Measurements from ENCODE around the gene MYOCD.

MYOCD gene

GRCh38 chr17:12721581-12721980 is 55.9 kb downstream of the MYOCD start:
- DNase-seq, result no peak

GRCh38 chr17:12722282-12722681 is 56.6 kb downstream of the MYOCD start:
- no peak for DNase-seq

DNA sequence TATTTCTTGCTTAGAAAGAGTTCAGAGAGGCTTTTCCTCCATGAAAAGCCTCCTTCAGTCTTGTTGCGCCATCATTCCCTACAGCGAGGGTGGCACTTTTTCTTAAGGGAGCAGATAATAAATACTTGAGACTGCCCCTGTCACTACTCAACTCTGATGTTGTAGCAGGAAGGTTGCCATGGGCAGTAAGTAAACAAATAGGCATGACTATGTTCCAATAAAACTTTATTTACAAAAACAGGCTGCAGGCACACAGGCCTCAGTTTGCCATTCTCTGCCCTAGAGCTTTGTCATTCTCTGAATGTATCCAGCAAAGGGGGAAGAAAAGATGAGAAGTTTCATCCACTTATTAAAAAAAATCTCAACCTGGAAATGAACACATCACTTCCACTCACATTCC is 60.4 kb downstream of the MYOCD start:
- no peak for DNase-seq

- no peak for DNase-seq
Measured at GRCh38 chr17:12727076-12727760, 61.5 kb downstream of the MYOCD start.

DNA sequence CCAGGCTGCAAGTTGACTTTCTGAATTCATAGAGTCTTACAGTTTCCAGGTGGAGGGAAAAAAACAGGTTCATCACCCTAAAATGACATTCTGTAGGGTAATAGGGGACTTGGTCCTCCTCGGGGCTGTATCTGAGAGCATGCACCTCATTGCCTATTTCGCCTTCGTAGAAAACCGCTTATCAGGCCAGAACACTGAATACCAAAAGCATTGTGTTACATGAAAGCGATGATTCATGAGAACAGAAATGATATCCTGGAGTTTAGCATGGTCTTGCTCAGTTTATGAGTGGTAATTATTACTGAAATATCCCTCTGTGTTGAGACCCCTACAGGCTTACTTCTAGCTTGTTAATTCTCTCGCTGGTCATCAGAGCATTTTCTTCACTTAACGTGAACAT is 62.2 kb downstream of the MYOCD start:
- DNase-seq, result no peak

DNA sequence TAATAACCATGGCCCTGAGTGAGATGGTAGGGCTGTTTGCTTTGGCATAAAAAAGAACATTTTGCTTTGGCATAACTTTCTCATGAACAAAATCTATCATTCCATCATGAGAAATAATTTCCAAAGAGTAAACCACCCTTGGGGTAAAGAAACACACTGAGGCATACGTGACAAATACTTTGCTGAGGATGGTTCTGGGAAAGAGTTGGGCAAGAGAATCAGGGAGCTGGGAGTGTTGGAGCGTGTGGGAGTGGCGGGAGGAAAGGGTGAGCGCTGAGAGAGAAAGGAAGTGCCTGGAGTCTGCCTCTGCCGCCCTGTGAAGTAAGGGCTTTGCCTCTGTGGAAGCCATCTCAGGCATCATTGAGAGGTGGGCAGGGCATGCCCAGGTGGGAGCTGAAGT is 63.4 kb downstream of the MYOCD start:
- no peak for DNase-seq

GRCh38 chr17:12730421-12730820 is 64.7 kb downstream of the MYOCD start:
- DNase-seq, result no peak

GRCh38 chr17:12730931-12731521 is 65.3 kb downstream of the MYOCD start:
- no peak for DNase-seq

DNA sequence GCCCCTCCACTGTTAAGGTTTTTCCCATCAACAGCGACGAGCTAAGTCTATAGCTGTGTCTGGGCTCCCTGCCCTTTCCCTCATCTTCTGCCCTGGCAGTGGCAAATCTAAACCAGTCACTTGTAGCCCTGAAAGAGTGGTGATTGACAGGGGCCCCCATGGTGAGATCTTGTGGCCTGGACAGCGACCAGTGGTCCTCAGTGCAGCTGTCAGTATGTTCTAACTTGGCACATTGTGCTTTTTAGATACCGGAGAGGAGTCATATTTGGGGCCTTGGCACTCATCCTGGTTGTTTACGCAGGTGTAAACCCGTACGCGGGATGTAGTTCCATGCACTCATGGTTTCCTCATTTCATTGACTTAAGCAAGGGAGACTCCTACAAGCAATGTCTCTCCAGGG is 66.1 kb downstream of the MYOCD start:
- DNase-seq, result no peak

DNA sequence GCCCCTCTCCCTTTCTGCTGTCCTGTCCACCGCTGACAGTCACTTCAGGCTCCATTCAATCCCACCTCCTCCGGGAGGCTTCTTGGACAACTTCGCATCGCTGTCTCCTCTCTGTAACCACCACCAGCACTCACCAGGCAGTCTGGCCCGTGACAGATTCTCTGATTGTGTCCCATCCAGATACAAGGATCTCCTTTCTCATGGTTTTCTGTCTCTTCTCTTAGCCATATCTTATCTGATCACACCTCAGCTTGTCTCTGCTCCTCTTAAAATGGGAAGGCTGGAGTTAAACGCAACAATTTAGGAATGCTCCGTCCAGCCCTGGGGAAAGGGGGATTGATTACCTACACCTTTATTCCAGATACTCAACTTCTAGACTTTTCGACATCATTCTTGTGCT is 66.7 kb downstream of the MYOCD start:
- DNase-seq, result no peak

DNA sequence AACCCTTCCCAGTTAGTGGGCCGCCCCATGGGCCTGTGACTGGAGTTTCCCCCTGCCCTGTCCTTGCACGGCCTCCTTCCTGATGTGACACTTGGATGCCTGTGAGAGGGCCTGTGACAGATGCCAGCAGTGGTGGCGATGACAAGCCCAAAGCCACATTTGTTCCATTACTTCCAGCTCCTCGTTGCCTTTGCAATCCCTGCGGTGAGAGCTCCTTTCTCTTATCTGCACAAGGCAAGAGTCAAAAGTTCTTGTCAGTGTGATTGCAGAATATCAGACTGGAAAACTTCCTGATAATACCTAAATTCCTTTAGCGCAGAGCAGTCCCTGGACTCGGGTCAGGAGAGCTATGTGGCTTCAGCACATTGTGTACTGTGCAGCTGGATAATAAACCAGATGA is 69.2 kb downstream of the MYOCD start:
- DNase-seq, result no peak

DNA sequence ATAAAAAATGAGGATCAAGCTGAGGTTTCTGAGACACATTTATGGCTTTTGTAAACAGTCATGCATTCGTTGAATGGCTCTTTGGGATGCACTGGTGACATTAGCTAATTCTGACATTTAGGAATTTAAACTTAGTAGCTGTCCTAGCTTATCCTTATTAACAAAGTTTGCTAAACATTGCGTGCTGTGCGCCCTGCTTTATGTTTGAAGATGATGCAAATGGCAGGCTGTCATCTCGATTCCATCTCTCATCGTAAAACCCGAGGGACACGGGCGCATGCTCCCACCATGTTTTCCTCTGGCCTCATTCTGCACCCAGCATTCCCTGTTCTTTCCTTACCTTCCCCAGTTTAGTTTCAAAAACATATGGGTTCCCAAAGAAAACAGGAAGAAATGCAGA is 69.8 kb downstream of the MYOCD start:
- DNase-seq, result no peak

DNA sequence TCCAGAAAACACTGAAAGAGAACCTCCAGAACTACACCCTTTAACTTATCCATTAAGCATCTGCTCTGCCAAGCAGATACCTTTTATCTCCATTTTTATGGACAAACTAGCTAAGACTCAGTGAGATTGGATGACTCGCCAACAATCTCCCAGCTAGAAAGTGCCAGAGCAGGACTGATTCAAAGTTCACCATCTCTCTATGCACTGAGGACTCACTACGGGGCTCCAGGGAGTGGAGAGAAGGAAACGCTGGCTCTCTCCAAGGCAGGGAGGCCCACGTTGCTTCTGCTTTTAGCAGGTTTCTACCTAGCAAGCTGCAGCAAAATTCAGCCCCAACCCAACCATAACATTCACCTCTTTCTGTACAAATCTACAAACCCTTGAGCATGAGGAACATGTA is 70.8 kb downstream of the MYOCD start:
- no peak for DNase-seq

DNA sequence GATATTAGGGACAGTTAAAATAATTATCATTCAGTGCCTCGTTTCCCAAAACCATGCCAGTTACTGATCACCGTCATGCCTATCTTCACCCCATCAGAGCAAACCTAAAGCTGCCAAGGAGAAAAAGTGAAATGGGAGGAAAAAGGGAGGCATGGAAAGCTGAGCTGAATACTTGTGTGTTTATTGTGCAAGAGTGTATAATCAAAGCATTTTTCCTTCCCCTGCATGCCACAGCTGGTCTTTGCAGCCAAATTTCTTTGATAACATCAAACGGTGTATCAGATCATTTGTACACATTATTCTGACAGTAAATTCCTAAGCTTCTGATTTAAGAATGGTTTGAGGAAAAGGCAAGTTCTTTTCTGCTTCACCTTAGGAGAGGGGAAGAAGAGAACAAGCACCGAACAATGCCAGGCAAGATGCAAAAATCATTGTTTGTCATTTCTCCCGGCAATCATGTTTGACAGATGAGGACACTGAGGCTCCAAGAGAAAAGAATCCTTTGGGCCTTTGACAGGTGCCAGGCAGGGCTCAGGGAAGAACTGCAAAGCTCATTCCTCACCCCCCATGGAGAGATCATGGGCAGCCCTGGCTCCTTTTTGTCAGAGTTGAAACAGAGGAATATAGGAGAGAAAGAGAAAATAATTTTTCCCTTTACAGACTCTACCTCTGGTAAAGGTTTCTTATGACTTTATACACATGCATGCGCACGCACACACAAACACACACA is 72.2 kb downstream of the MYOCD start:
- no peak for DNase-seq

GRCh38 chr17:12738624-12739023 is 72.9 kb downstream of the MYOCD start:
- DNase-seq, result no peak

- no peak for DNase-seq
Measured at GRCh38 chr17:12739500-12739899, 73.8 kb downstream of the MYOCD start.

DNA sequence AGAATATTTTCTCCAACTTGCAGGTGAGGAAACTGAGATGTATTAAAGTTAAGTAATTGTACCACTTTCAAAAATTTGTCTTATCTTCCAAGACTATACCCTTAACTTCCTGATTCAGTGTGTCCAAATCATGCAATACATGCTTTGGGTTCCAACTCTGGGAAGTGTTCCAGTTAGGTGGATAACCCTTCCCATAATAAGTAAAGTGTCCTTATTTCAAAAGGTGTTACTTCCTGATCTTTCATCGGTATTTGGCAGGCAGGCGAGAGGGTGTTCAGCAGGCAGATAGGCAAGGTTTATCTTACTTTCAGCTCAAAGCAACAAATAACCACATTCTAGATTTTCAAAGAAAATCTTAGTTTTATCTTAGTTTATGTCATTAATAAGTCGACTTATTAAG is 77.4 kb downstream of the MYOCD start:
- DNase-seq, result no peak

DNA sequence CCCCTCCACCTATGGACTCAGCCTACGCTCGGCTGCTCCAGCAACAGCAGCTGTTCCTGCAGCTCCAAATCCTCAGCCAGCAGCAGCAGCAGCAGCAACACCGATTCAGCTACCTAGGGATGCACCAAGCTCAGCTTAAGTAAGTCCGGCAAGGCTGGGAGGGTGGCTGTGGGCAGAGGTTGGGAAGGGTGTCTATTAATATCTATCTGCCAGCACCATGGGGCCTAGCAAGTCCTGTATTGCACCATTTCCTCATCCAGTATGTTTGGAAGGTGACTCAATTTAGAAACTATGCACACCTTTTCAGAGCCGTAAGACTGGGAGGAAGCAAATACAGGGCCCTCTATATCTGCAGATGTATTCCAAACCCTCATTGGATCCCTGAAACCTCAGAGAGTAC is 78.6 kb downstream of the MYOCD start:
- DNase-seq, result no peak

GRCh38 chr17:12744786-12745185 is 79.1 kb downstream of the MYOCD start:
- no peak for DNase-seq

- DNase-seq, result no peak
Measured at GRCh38 chr17:12745486-12745885, 79.8 kb downstream of the MYOCD start.

DNA sequence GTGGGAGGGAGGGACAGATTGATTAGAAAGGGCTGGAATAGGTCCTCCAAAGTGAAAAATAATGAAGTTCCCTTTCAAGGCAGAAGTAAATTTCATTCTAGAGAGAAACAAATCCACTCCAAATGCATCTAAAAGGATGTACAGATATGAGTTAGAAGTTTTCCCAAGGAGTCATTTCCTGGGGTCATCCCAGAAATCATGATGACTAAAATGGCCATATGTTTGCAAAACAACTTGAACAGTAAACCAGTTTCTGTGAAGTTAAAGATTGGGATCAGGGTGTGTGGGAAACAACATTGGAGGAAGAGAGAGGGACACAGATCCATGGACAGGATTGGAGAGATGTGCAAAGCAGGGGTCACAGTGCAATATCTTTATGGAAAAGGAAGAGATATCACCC is 91.1 kb downstream of the MYOCD start:
- no peak for DNase-seq

DNA sequence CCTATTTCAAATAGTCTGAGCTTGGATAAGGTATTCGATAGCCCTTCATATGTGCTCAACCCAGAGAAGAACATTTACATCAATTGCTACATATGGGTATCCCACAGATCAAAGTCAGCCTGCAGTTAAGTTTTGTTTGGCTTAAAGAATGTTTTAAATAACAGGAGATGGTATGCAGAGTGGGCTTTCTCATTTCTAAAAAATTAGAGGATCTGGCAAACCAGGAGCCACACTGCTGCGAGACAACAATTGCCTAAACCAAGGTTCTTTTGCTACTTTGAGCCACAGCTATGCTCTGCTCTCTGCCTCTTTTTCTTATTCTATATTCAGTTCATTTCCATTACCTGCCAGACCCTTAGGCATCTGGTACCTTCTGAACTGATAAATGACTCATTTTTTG is 93.4 kb downstream of the MYOCD start:
- no peak for DNase-seq

DNA sequence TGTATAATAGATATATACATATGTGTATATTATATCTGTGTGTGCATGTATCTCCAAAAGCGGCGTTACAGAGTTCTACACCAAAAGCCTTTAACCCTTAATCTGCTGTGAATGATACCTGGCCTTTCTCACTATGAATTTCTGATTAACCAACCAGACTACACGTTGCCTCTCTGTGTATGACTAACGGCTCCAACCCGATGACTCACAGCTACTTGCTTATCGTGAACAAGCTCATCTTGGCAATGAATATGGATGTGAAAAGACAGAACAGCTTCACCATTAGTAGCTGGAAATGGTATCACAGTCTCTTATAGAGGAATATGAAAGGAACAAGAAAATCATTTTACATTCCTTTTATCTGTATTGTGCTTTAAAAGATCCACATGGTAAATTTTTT is 99.9 kb downstream of the MYOCD start:
- no peak for DNase-seq

- DNase-seq, result no peak
Measured at GRCh38 chr17:12768255-12768654, 102.6 kb downstream of the MYOCD start.

GRCh38 chr17:12769981-12770380 is 104.3 kb downstream of the MYOCD start:
- DNase-seq, result no peak
